IPS DF 6.9 (cell line): ENCODE results near the gene SH3TC2.

Experiments
- DNase-seq: peaks from one replicate; pipeline ENCODE4 v3.0.0-alpha.2; 2013; ENCODE audit warnings: low read depth, low spot score
- H3K27ac ChIP-seq: one replicate; pipeline ENCODE4 v1.5.1; 2013; ENCODE audit warnings: low read length, control low read depth
- H3K27me3 ChIP-seq: 2 replicates; pipeline ENCODE4 v1.6.1; 2013; ENCODE audit warnings: mild to moderate bottlenecking, low read length; ENCODE audit not compliant: control insufficient read depth, insufficient read depth
- H3K36me3 ChIP-seq: 2 replicates; pipeline ENCODE4 v1.6.1; 2013; ENCODE audit warnings: low read length; ENCODE audit not compliant: control insufficient read depth, insufficient read depth
- H3K4me1 ChIP-seq: 2 replicates; pipeline ENCODE4 v1.6.1; 2013; ENCODE audit warnings: low read length; ENCODE audit not compliant: control insufficient read depth, insufficient read depth
- H3K4me3 ChIP-seq: 2 replicates; pipeline ENCODE4 v1.5.1; 2013; ENCODE audit warnings: mild to moderate bottlenecking, low read length
- H3K9me3 ChIP-seq: 2 replicates; pipeline ENCODE4 v1.6.1; 2013; ENCODE audit warnings: low read length, inconsistent platforms; ENCODE audit not compliant: control insufficient read depth, insufficient read depth
- WGBS: extraction: QIAGEN DNeasy Blood & Tissue Kit; methylation state at CpG from one replicate; pipeline ENCODE4 v1.1.7; 2013; ENCODE audit warnings: mixed read lengths, missing lambda C conversion rate; ENCODE audit not compliant: insufficient read length, insufficient coverage; 5-methylcytosine and 5-hydroxymethylcytosine counted together

Gene SH3TC2

DNA sequence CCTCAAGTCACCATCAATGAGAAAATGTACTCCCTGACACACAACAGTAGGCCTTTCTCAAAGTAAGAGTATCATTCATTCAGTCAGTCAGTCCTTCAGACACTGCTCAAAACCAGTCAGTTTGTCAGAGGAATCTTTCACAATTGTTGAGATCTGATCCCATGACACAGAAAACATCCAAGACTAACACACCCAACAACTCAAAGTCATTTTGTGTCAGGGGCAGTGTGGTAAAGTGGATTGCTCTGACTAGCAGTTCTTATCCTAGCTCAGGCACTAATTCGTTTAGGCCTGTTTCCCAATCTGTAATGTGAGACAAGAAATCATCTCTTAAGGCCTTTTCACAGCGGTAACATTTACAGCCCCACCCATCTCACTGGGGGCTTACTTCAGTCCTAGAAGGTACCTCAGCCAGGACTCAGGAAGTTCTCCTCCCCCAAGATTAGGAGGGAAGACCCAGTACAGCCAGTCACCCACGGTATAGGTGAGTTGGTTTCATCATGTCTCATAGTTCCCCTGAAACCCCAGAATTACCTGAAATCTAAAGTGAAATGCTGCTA, 31.9 kb downstream of the SH3TC2 start:
- Histone ChIP-seq H3K36me3 (no peaks in the 10 kb centered on the region), H3K27ac (no peak overlapping the region), H3K9me3 (no peaks in the 10 kb centered on the region), H3K27me3 (no peaks in the 10 kb centered on the region), H3K4me3 (no peak overlapping the region), H3K4me1 (no peaks in the 10 kb centered on the region)
- no CpG with 5 or more reads among the region's 3 CpGs for WGBS
- DNase-seq, result no peak

DNA sequence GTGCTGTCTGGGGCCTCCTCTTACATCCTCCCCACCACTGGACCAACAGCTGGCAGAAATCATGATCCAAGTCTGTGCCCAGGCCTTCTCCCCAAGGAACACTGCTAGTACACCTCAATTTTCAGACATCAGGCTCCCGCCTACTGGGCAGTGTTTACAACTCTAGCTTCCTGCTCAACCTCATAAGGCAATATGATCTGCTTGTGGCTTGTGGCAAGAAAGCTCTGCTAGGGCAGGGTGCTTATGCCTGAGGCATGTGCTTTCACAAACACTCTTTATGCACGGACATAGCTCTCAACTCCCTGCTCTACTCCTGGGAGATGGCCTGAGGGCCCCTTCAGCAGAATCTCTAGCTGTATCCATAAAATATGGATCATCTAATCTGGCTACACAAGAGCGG, 32.5 kb downstream of the SH3TC2 start:
- no CpG with 5 or more reads among the region's 3 CpGs for WGBS
- no peak for DNase-seq
- Histone ChIP-seq H3K27ac (no peak overlapping the region), H3K27me3 (no peaks in the 10 kb centered on the region), H3K4me1 (no peaks in the 10 kb centered on the region), H3K36me3 (no peaks in the 10 kb centered on the region), H3K4me3 (no peak overlapping the region), H3K9me3 (no peaks in the 10 kb centered on the region)

DNA sequence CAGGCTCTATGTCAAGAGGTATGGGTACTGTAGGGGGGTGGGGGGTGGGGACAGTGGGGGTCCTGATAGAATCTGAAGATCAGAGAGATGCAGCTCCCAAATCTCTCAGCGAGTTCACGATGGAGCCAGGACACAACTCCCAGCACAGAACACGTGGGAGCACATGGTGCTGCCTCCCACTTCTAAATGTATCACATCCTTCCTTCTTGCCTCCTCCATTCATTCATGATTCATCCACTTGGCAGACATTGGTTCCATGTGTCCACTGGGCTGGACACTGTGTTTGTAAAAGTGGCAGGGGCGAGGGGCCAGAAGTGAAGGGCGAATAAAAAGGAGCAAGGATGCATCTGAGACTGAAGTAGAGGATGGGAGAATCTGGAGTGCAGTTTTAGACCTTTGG, 33.9 kb downstream of the SH3TC2 start:
- H3K4me1 ChIP-seq, result no peaks in the 10 kb centered on the region
- no peaks in the 10 kb centered on the region for H3K9me3 ChIP-seq
- no peak overlapping the region for H3K4me3 ChIP-seq
- H3K27ac ChIP-seq, result no peak overlapping the region
- H3K36me3 ChIP-seq, result no peaks in the 10 kb centered on the region
- WGBS, result no CpG with 5 or more reads among the region's 5 CpGs
- DNase-seq, result no peak
- no peaks in the 10 kb centered on the region for H3K27me3 ChIP-seq

DNA sequence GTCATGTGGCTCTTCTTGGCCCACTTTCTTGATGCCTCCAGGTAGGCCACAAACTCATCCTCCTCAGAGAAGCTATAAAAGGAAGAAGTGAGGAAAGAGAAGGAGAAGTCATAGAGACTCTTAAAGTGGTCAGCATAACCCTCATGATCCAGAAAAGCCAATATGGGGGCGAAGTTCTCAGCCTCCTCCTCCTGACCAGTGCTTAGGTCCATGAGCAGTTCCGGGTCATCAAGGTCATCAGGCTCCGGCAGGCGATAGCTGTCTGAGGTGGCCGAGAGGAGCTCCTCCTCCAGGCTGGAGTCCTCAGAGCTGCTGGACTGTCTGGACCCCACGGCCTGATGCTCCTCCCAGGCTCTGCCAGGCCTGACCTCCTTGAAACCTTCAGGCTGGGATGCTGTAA, 34.7 kb downstream of the SH3TC2 start:
- H3K36me3 ChIP-seq, result no peaks in the 10 kb centered on the region
- no peaks in the 10 kb centered on the region for H3K9me3 ChIP-seq
- no peaks in the 10 kb centered on the region for H3K27me3 ChIP-seq
- no peak for DNase-seq
- H3K4me1 ChIP-seq, result no peaks in the 10 kb centered on the region
- H3K27ac ChIP-seq, result no peak overlapping the region
- WGBS, result no CpG with 5 or more reads among the region's 6 CpGs
- no peak overlapping the region for H3K4me3 ChIP-seq

DNA sequence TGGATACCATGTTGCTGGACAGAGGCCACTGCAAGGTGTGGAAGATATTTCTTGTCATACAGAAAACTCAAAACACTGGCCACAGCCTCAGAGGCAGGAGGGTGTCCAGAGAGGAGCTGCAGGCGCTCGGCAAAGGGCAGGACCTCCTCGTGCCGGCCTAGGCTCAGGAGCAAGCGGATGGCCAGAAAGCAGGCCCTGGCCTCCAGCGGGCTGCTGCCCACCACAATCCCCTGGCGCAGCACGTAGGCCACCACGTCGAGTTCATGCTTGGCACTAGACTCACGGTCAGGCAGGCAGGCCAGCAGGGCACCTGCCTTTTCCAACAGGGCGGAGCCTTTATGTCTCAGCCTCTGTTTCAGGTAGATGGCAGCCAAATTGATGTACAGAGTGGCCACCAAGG, 35.2 kb downstream of the SH3TC2 start:
- no peak overlapping the region for H3K27ac ChIP-seq
- no peak for DNase-seq
- H3K27me3 ChIP-seq, result no peaks in the 10 kb centered on the region
- no CpG with 5 or more reads among the region's 12 CpGs for WGBS
- no peaks in the 10 kb centered on the region for H3K4me1 ChIP-seq
- H3K36me3 ChIP-seq, result no peaks in the 10 kb centered on the region
- H3K4me3 ChIP-seq, result no peak overlapping the region
- H3K9me3 ChIP-seq, result no peaks in the 10 kb centered on the region

DNA sequence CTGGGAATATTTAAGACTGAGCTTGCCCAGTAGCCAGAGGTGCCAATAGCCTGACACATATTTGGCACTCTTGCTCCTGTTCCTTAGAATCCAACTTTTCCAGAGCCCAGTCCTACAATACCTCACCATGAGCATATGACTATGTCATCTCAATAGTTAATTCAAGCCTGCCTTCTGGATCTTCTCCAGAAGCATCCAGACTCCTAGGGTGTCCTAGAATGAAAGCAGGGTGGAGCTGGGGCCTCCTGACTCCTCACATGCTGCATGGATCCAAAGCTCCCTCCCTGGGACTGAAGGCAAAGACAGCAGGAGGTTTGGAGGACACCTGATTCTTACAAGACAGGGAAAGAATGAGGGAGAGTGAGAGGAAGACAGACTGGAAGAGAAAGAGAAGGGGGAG, 37.9 kb downstream of the SH3TC2 start:
- Histone ChIP-seq H3K9me3 (no peaks in the 10 kb centered on the region), H3K4me1 (no peaks in the 10 kb centered on the region), H3K27ac (no peak overlapping the region), H3K27me3 (no peaks in the 10 kb centered on the region), H3K36me3 (no peaks in the 10 kb centered on the region), H3K4me3 (no peak overlapping the region)
- DNase-seq, result no peak

DNA sequence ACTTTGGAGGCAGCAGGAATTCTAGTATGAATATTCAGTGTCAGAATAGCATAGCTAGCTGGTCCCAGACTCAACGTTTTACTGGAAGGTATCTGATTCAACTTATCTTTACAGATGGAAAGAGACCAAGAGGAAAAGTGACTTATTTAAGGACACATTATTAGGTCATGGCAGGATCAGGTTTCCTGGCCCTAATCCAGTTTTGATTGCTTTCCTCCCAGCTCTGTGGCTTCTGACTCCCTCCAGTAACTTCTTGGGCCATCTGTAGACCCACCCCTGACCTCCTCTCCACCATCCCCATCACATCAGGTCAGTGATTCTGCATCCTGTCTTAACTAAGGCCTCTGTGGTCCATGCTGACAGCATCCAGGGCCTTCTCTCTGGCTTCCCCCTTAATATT, 38.4 kb downstream of the SH3TC2 start:
- H3K36me3 ChIP-seq, result no peaks in the 10 kb centered on the region
- H3K4me1 ChIP-seq, result no peaks in the 10 kb centered on the region
- no peak overlapping the region for H3K4me3 ChIP-seq
- no peaks in the 10 kb centered on the region for H3K27me3 ChIP-seq
- no peak overlapping the region for H3K27ac ChIP-seq
- WGBS, result no CpG with 5 or more reads among the region's 1 CpG
- no peak for DNase-seq
- no peaks in the 10 kb centered on the region for H3K9me3 ChIP-seq

DNA sequence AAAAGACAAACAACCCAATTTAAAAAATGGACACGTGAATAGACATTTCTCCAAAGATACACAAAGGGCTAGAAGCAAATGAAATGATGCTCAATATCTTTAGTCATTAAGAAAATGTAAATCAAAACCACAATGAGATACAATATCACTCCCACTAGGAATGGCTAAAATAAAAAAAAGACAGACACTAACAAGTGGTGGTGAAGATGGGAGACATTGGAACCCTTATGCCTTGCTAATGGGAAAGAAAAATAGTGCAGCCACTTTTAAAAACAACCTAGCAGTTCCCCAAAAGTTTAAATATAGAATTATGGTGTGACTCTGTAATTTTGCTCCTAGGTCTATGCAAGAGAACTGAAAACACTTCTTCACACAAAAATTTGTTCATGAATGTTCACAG, 40.7 kb downstream of the SH3TC2 start:
- DNase-seq, result no peak
- H3K4me1 ChIP-seq, result no peaks in the 10 kb centered on the region
- no peak overlapping the region for H3K4me3 ChIP-seq
- WGBS, result no CpG with 5 or more reads among the region's 1 CpG
- no peak overlapping the region for H3K27ac ChIP-seq
- no peaks in the 10 kb centered on the region for H3K9me3 ChIP-seq
- H3K27me3 ChIP-seq, result no peaks in the 10 kb centered on the region
- H3K36me3 ChIP-seq, result no peaks in the 10 kb centered on the region

DNA sequence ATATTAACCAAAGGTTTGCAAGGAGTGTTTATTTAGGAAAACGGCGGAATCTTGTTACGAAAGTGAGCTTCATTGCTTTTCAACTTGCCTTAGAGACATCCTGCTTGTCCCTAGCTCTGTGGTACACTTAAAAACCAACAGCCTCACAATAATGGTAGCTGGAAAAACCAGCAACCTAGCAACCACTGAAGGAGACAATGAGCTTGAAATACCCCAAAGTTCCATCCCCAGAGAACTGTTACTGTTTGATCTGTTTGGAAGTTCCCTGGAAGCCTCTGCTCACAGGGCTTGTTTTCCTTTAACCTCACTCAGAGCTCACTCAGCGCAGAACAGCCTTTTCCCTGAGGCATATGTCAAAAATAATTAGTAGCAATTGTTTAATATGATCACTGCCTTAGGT, 43.2 kb downstream of the SH3TC2 start:
- Histone ChIP-seq H3K36me3 (no peaks in the 10 kb centered on the region), H3K27ac (no peak overlapping the region), H3K4me1 (no peaks in the 10 kb centered on the region), H3K27me3 (no peaks in the 10 kb centered on the region), H3K9me3 (no peaks in the 10 kb centered on the region), H3K4me3 (no peak overlapping the region)
- DNase-seq, result no peak
- WGBS, result no CpG with 5 or more reads among the region's 4 CpGs

DNA sequence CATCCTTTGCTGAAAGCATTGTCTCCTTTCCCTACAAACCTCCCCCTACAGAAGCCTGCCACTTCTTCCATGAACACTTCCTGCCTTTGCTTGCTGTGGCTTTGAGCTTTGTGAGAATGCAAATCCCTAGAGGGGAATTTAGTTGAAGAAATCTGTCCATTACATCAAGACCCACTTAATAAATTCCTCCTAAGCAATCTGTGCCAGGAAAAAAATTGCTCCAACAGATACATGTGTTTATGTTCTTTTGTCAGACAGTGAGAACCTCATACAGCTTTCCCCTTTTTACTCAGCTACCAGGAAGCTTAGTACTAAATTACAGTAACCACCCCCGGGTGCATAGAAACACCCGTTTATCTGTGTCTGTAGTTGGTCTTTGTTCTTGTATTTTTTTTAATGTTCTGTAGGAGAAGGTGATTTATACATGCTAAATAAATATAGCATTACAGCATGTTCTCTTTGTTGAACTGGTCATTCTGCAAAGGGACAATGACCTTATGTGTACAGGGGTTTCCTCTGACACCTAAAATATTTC, 43.9 kb downstream of the SH3TC2 start:
- H3K27me3 ChIP-seq, result no peaks in the 10 kb centered on the region
- no peak for DNase-seq
- H3K27ac ChIP-seq, result no peak overlapping the region
- no CpG with 5 or more reads among the region's 2 CpGs for WGBS
- no peaks in the 10 kb centered on the region for H3K4me1 ChIP-seq
- no peak overlapping the region for H3K4me3 ChIP-seq
- H3K9me3 ChIP-seq, result no peaks in the 10 kb centered on the region
- H3K36me3 ChIP-seq, result no peaks in the 10 kb centered on the region

DNA sequence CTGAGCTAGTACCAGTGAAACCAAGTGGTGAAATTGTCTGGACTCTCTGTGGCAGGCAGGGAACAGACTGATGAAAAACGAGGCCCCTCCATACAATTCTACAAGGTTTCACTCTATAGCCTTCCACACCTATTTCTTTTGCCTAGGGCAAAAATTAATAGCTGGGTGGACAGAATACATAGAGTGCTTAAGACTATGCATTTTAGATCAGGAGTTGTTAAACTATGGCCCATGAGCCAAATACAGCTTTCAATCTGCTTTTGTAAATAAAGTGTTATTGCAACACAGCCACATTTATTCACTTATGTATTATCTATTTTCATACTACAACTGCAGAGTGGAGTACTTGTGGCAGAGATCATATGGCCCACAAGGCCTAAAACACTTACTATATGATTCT, 45.2 kb downstream of the SH3TC2 start:
- no peak for DNase-seq
- no peak overlapping the region for H3K27ac ChIP-seq
- H3K9me3 ChIP-seq, result no peaks in the 10 kb centered on the region
- WGBS, result no CpG with 5 or more reads among the region's 1 CpG
- H3K4me1 ChIP-seq, result no peaks in the 10 kb centered on the region
- no peaks in the 10 kb centered on the region for H3K27me3 ChIP-seq
- H3K36me3 ChIP-seq, result no peaks in the 10 kb centered on the region
- no peak overlapping the region for H3K4me3 ChIP-seq
